GM12878 (cell line): Measurements from ENCODE around the gene SIPA1. TPM values are rescaled to one million over a fixed set of nuclear protein-coding genes. Genes with fewer than 3 reads are reported as not detected.

Experiments
- ASH2L ChIP-seq: fragments of 300-600, 200-600 bp; sonication (generic); IDR thresholded peaks from 2 replicates; pipeline ENCODE4 v1.6.1; 2017; ENCODE audit warnings: low read depth, mild to moderate bottlenecking, borderline replicate concordance
- ATF2 ChIP-seq: IDR thresholded peaks from 2 replicates; pipeline ENCODE4 v1.6.1; 2012; ENCODE audit warnings: low read length, inconsistent platforms
- ATF7 ChIP-seq: fragments of 450-650 bp; IDR thresholded peaks from 2 replicates; pipeline ENCODE4 v1.6.1; 2016; ENCODE audit warnings: low read depth, mild to moderate bottlenecking
- CBX5 ChIP-seq: sonication (generic); IDR thresholded peaks from 2 replicates; pipeline ENCODE4 v1.6.1; 2016; ENCODE audit warnings: low read depth, moderate library complexity, mild to moderate bottlenecking, inconsistent platforms
- CHD4 ChIP-seq: fragments of 200-600 bp; sonication (generic); IDR thresholded peaks from 2 replicates; pipeline ENCODE4 v1.6.1; 2016; ENCODE audit warnings: mild to moderate bottlenecking
- ESRRA ChIP-seq: IDR thresholded peaks from 2 replicates; pipeline ENCODE4 v1.6.1; 2012; ENCODE audit warnings: mild to moderate bottlenecking, low read length, improper control_type of control experiment
- ETV6 ChIP-seq, 2 experiments: fragments of 450-650 bp in 1 of 2; IDR thresholded peaks in 1 of 2; conservative IDR thresholded peaks in 1 of 2; 2 replicates each; pipeline ENCODE4 v1.6.1; 2014; ENCODE audit warnings: antibody characterized with exemption in 1 of 2, borderline replicate concordance in 1 of 2, low read depth in 1 of 2, mild to moderate bottlenecking in 1 of 2, moderate library complexity in 1 of 2
- FOXM1 ChIP-seq: IDR thresholded peaks from 2 replicates; pipeline ENCODE4 v1.6.1; 2012; ENCODE audit warnings: low read depth, mild to moderate bottlenecking, inconsistent platforms, low read length, moderate library complexity
- GABPA ChIP-seq: IDR thresholded peaks from 2 replicates; pipeline ENCODE4 v1.6.1; 2014; ENCODE audit warnings: antibody characterized with exemption, low read depth, mild to moderate bottlenecking, inconsistent platforms
- IRF3 ChIP-seq: fragments of 450-650 bp; IDR thresholded peaks from 2 replicates; pipeline ENCODE4 v1.6.1; 2014; ENCODE audit warnings: mild to moderate bottlenecking
- JUND ChIP-seq: IDR thresholded peaks from 2 replicates; pipeline ENCODE4 v1.6.1; 2012; ENCODE audit warnings: low read depth, mild to moderate bottlenecking, low read length, improper control_type of control experiment, moderate library complexity
- KDM1A ChIP-seq: fragments of 200-600 bp; sonication (generic); IDR thresholded peaks from 2 replicates; pipeline ENCODE4 v1.6.1; 2016; ENCODE audit warnings: borderline replicate concordance
- MAX ChIP-seq: IDR thresholded peaks from 2 replicates; pipeline ENCODE4 v1.6.1; 2012; ENCODE audit warnings: low read depth, low read length, improper control_type of control experiment
- PAX5 ChIP-seq: IDR thresholded peaks from 2 replicates; pipeline ENCODE4 v1.6.1; 2011; ENCODE audit warnings: low read depth, low read length, borderline replicate concordance
- RELB ChIP-seq: fragments of 450-650 bp; IDR thresholded peaks from 2 replicates; pipeline ENCODE4 v1.6.1; 2017; ENCODE audit warnings: low read depth, mild to moderate bottlenecking, moderate library complexity
- SMC3 ChIP-seq: IDR thresholded peaks from 2 replicates; pipeline ENCODE4 v1.6.1; 2011; ENCODE audit warnings: low read length, improper control_type of control experiment, borderline replicate concordance
- SUPT20H ChIP-seq: IDR thresholded peaks from 2 replicates; pipeline ENCODE4 v1.6.1; 2011; ENCODE audit warnings: low read depth, mild to moderate bottlenecking, low read length, moderate library complexity, borderline replicate concordance; ENCODE audit not compliant: control insufficient read depth
- TCF3 ChIP-seq: IDR thresholded peaks from 2 replicates; pipeline ENCODE4 v1.6.1; 2012; ENCODE audit warnings: low read depth, mild to moderate bottlenecking, low read length, borderline replicate concordance; ENCODE audit not compliant: insufficient read depth
- YBX1 ChIP-seq: fragments of 450-650 bp; IDR thresholded peaks from 2 replicates; pipeline ENCODE4 v1.6.1; 2016; ENCODE audit warnings: antibody characterized with exemption
- ZBTB4 ChIP-seq: fragments of 450-650 bp; formaldehyde crosslinking; IDR thresholded peaks from 2 replicates; pipeline ENCODE4 v1.4.0; 2022; ENCODE audit warnings: mild to moderate bottlenecking, moderate library complexity
- ZNF384 ChIP-seq: IDR thresholded peaks from 2 replicates; pipeline ENCODE4 v1.6.1; 2012; ENCODE audit warnings: low read depth, mild to moderate bottlenecking, low read length, improper control_type of control experiment, borderline replicate concordance
- polyA plus RNA-seq, 11 experiments: library from polyadenylated mRNA; depleted of rRNA in 4 of 11; unstranded in 6 of 11; stranded (reverse) in 5 of 11; fragments of >200 nt; fragmentation: Nextera tagmentation in 4 of 11; fragmentation: Illumina TruSeq in 1 of 11; extraction: Ambion mirVana in 4 of 11; extraction: Trizol in 1 of 11; gene quantifications; 1 replicate in 1 of 11; 2 replicates in 10 of 11; pipeline versions ENCODE4 v1.2.1 to v1.2.3, GENCODE V29; 2011 to 2016; ENCODE audit warnings: inconsistent platforms in 2 of 11, missing spikeins in 2 of 11, low read depth in 1 of 11
- total RNA-seq, 4 experiments: library from RNA; depleted of rRNA in 3 of 4; stranded (reverse); fragments of >200 nt in 3 of 4; fragmentation: Illumina TruSeq in 1 of 4; extraction: Trizol in 1 of 4; gene quantifications; 2 replicates each; pipeline versions ENCODE4 v1.2.1 to v1.2.3, GENCODE V29; 2013 to 2021
- TF ChIP-seq, protein P1 (sequence below): IDR thresholded peaks from 2 replicates; pipeline ENCODE4 v1.6.1; 2011; ENCODE audit warnings: low read depth, mild to moderate bottlenecking, low read length, moderate library complexity, borderline replicate concordance; ENCODE audit errors: extremely low read depth

The SIPA1 gene
- total and polyA plus RNA-seq, 10 of the 15 experiments (the other 5 are each of a cell fraction or from before 2014, with no cell fraction given) = 1.0 to 139 (median 33.4) TPM

DNA sequence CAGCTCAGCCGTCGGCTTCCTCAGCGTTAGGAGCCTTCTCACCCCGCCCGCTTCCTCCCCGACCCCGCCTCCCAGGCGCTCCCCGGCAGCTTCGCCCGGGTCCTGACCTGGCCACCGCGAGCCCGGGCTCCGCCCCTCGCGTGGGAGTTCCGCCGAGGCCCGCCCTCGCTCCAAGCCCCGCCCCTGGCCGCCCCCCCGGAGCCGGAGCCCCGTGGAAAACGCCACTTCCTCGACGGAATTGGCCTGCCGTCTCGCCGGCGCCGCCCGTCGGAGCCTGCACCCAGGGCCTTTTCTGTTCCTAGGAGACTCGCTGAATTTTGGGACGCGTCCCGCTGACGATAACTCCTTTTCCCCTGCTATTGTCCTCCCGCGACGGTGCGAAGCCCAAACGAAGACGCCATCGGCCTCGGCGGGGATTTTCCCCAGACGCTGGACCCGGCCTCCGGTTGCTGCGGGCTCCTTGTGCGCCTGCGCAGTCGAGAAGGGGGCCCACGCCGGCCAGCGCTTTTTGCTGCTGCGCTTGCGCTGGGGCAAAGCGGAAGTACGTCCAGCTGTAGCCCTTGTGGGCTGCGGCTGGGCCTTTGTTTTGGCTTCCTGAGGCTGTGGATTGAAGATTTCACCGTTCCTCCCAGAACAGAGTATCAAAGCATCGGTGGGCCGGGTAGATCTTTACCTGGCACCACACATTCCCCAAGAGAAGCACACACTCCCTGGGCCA, 14.8 kb downstream of the SIPA1 start (continued):
- peak; percentile 86 for TF ChIP-seq RELB
- peak; percentile 48; the same call in 1 of the 2 replicates for TF ChIP-seq ATF7
- TF ChIP-seq ZNF384 = no peak
- TF ChIP-seq ATF2 = peak; percentile 24; the same call in 1 of the 2 replicates
- TF ChIP-seq KDM1A = no peak
- TF ChIP-seq GABPA = no peak
- no peak for TF ChIP-seq FOXM1
- no peak for TF ChIP-seq ETV6 (conservative IDR thresholded peaks at IDR 0.05 in 1 of 2, IDR thresholded peaks at IDR 0.05 in 1 of 2; ENCODE audit: borderline replicate concordance in 1 of 2, low read depth in 1 of 2)
- peak; percentile 27; the same call in 1 of the 2 replicates for TF ChIP-seq TCF3
- no peak for TF ChIP-seq CBX5
- no peak for TF ChIP-seq SUPT20H
- peak; percentile 57; the same call in 1 of the 2 replicates for TF ChIP-seq ESRRA
- no peak for TF ChIP-seq SMC3
- no peak for TF ChIP-seq YBX1
- no peak for TF ChIP-seq CHD4
- TF ChIP-seq IRF3 = no peak
- no peak; the same call in 1 of the 2 replicates for TF ChIP-seq PAX5
- peak; percentile 64 for TF ChIP-seq MAX
- no peak for TF ChIP-seq JUND
- no peak for TF ChIP-seq ZBTB4 (CRISPR knock-in tag)
- TF ChIP-seq ASH2L = no peak
- TF ChIP-seq, protein P1, sequence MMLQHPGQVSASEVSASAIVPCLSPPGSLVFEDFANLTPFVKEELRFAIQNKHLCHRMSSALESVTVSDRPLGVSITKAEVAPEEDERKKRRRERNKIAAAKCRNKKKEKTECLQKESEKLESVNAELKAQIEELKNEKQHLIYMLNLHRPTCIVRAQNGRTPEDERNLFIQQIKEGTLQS = no peak
